ENCODE measurements around the gene CNTLN.
"Not testable (repeated sequence)": the region's sequence is repeated elsewhere in the genome, so short reads cannot be mapped to it uniquely, and the experiment has no call there.

CNTLN gene

GRCh38 chr9:17401858-17402257 is 267.0 kb downstream of the CNTLN start:
- DNase-seq (ENCODE audit: low read depth) = no peak

- no peak for DNase-seq (ENCODE audit: low read depth)
Measured at GRCh38 chr9:17402309-17402708, 267.5 kb downstream of the CNTLN start.

DNA sequence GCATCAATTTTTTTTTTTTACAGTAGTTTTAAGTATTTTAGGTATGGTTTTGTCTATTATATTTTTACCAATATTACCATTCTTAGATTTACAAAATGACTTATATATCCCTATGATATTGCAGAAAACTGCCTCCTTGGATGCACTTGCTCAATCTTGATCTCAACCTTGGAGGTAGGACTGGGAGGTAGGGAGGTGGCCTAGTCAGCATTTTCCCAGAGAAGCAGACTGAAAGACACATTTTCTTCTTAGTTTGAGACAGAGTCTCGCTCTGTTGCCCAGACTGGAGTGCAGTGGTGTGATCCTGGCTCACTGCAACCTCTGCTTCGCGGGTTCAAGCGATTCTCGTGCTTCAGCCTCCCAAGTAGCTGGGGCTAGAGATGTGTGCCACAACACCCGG is 268.7 kb downstream of the CNTLN start:
- DNase-seq (ENCODE audit: low read depth) = no peak

GRCh38 chr9:17414986-17415385 is 280.1 kb downstream of the CNTLN start:
- no peak for DNase-seq (ENCODE audit: low read depth)

DNA sequence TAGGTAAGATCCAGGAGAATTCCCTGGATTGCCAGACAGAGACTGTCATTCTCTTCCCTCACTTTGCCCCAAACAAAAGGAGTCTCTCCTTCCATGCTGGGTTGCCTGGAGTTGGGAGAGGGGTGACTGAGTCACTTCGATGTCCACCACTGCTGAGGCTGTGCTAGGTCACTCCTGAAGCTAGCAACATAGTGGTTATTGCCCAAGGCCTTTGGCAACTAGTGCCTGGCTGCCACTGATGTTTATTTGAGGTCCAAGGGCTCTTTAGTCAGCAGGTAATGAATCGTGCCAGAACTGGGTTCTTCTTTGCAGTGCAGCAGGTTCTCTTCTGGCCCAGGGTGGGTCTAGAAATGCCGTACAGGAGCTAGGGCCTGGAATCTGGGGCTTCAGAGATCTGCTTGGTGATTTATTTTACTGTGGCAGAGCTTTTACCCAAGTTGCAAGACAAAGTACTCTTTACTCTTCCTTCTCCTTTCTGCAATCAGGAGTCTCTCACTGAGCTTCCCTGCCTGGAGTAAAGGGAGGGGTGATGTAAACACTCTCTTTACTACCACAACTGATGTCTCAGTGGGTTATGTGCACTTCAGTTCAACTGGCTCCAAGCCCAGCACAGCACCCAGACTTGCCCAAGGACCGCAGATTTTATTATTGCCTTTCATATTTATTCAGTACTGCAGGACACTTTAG is 288.3 kb downstream of the CNTLN start:
- no peak for DNase-seq (ENCODE audit: low read depth)

DNA sequence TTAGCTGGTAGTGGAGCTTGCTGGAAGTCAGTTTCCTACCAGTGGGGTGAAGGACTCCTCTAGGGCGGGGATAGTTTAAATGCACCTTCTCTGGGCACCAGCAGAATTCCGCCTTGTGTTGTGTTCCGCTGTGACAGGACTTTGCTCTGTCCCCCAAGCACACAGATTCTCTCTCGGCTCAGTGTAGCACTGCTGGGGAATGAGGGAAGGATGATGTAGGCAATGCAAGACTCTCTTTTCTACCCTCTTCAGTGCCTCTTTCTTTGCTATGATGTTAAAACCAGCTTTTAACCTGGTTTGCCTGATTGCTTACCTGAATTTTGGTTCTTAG is 288.8 kb downstream of the CNTLN start:
- no peak for DNase-seq (ENCODE audit: low read depth)

DNA sequence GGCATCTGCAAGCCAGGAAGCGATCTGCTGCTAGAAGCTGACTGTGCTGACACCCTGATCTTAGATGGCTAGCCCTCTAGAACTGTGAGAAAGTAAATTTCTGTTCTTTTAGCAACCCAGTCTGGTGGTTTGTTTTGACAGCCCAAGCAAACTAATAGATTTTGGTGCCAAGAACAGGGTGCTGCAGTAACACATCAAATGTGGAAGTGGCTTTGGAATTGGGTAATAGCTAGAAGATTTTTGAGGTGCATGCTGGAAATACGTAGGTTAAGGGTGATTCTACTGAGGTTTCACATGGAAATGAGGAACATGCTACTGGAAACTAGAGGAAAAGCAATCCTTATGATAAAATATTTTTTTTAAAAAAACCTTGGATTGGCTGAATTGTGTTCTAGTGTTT is 290.5 kb downstream of the CNTLN start:
- no peak for DNase-seq (ENCODE audit: low read depth)

DNA sequence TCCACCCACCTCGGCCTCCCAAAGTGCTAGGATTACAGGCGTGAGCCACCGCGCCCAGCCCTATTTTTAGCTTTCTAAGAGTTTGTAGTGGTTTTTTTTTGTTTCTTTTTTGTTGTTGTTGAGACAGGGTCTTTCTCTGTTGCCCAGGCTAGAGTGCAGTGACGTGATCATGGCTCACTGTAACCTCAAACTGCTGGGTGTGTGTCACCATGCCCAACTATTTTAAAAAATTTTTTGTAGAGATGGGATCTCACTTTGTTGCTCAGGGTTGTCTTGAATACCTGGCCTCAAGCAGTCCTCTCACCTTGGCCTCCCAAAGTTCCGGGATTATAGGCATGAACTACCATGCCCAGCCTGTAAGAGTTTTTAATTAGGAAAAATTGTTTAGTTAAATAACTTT is 298.7 kb downstream of the CNTLN start:
- no peak for DNase-seq (ENCODE audit: low read depth)

- DNase-seq (ENCODE audit: low read depth) = no peak
Measured at GRCh38 chr9:17436854-17437253, 302.0 kb downstream of the CNTLN start.

GRCh38 chr9:17437813-17438212 is 303.0 kb downstream of the CNTLN start:
- DNase-seq (ENCODE audit: low read depth) = no peak

- not testable (repeated sequence) for DNase-seq (ENCODE audit: low read depth)
Measured at GRCh38 chr9:17445126-17445525, 310.3 kb downstream of the CNTLN start.

DNA sequence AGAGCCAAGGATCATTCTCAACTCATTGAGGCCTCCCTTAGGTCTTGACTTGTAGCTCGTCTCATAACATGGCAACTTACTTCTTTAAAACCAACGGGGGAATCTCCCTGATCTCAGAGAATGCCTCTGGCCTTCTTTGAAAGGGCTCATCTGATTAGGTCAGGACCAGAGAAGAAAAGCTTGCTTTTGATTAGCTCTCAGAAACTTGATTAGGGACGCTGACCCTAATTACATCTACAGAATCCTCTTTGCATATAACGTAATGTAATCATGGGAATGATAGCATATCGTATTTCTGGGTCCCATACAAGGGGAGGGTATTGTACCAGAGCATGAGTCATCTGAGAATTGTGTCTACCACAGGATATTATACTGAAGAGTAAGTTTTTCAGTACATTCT is 318.9 kb downstream of the CNTLN start:
- no peak for DNase-seq (ENCODE audit: low read depth)

DNA sequence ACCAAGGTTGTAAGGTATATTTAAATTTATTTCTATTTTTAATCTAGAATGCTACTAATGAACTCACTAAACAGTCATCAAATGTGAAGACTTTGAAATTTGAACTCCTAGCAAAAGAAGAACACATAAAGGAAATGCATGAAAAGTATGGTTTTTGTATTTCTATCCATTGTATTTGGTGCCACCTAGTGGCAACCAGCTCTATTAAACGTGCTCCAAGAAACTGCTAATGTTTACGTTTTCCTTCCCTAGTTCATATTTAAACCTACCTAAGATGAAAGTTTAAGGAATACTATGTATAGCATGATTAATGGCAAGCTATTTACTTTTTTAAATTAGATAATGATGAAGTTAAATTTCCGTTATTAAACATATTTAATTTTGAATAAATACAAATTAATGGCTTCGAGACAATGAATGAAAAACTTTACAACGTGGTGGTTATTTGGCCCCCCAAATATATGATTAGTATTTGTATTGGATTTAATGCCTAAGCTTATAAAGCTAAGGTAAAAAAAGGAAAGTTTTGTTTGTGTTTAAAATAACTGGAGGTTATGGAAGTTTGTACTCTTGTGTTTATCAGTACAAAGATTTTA is 328.1 kb downstream of the CNTLN start:
- DNase-seq (ENCODE audit: low read depth) = no peak

DNA sequence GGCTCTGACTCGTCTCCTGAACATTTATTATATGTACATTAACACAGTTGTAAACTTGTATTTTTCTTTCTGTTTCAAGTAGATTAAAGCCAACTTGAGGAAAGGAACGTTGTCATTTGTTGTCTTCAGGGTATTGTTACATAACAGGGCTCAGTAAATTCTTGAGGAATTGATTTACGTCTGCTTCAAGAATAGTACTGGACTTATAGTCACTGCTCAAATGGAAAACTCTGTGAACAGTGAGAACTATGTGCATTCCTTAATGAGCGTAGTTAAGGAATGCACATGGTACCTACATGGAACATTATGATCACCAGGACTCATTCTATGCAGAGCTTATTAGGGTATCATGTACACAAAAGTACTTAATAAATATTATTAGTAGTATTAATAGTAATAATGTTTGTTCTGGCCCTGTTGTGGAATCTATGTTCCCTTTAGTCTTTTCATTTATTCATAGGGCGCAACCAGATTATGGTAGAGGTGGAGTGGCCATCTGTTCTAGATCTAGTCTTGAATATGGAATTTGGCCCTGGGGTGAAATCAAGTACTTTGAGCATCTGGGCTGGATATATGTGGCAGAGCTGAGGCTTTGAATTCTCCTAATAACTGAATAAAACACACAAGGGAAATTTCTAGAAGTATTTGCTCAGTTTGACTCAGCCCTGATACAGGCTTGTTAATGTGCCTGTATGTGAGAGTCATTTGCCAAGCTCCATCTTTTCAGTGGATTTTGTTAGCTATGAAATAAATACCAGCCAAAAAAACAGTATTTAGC is 335.4 kb downstream of the CNTLN start:
- DNase-seq (ENCODE audit: low read depth) = no peak

GRCh38 chr9:17472126-17472525 is 337.3 kb downstream of the CNTLN start:
- DNase-seq (ENCODE audit: low read depth) = no peak

DNA sequence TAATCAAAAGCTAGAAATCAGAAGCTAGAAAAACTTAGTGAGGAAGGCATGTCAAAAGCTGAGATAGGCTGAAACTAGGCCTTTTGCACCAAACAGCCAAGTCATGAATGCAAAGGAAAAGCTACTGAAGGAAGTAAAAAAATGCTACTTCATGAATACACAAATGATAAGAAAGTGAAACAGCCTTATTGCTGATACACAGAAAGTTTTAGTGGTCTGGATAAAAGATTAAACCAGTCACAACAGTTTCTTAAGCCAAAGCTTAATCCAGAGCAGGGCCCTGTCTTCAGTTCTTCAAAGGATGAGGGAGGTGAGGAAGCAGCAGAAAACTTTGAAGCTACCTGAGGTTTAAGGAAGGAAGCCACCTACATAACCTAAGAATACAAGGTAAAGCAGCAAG is 341.6 kb downstream of the CNTLN start:
- no peak for DNase-seq (ENCODE audit: low read depth)

DNA sequence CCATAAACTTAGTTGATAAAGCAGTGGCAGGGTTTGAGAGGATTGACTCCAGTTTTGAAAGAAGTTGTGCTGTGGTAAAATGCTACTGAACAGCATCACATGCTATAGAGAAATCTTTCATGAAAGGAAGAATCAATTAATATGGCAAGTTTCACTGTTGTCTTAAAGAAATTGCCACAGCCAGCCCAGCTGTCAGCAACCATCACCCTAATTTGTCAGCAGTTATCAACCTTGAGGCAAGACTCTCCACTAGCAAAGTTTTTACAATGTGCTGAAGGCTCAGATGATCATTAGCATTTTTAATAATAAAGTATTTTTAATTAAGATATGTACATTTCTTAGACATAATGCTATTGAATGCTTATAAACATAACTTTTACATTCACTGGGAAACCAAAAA is 343.0 kb downstream of the CNTLN start:
- no peak for DNase-seq (ENCODE audit: low read depth)

DNA sequence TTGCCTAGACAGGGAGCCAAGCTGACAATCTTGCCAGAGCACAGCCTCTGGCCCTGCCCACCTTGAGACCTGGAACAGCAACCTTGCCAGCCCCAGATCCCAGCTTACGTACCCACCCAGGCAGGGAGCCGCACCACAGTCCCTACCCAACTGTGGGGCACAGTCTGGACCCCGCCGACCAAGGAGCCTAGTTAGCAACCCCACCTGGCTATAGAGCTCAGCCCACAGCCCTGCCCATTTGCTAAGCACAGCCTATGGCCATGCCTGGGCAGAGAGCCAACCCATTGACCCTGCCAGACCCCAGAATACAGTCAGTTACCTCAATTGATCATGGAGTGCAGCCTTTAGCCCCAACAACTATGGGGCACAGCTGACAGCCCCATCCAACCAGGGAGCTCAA is 346.1 kb downstream of the CNTLN start:
- DNase-seq (ENCODE audit: low read depth) = no peak

DNA sequence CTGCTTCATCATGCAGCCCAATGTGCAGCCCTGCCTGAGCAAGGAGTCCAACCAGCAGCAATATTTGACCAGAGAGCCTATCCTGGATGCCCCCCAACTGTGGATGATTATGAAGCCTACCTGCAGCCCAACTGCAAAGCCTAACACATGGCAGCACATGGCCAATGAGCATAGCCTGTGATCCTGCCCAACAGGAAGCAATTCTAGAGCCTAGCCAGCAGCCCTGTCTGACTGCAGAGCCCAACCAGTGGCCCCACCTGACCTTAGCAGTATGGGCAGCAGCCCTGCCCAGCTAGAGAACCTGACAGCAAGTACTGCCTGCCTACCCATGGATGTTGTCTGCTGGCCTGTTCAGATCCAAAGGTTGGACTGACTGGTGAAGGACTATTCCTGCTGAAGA is 346.7 kb downstream of the CNTLN start:
- no peak for DNase-seq (ENCODE audit: low read depth)

DNA sequence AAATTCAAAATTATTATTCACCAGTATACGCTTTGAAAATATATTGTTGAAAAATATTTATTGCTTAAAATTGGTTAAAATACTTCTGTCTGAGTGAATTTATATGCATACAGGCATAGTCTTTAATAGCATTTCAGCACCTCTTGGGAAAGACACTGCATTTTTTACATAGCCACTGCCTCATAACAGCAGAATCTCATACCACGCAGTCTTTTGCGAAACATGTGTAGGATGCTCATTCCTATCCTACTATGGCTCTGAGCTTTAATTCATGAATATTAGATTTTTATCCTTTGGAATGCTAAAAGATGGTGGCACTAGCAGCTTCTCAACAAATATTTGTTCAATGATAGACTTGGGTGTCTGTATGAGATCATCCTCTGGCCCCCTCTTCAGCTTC is 350.1 kb downstream of the CNTLN start:
- no peak for DNase-seq (ENCODE audit: low read depth)

- no peak for DNase-seq (ENCODE audit: low read depth)
Measured at GRCh38 chr9:17486396-17486795, 351.6 kb downstream of the CNTLN start.

DNA sequence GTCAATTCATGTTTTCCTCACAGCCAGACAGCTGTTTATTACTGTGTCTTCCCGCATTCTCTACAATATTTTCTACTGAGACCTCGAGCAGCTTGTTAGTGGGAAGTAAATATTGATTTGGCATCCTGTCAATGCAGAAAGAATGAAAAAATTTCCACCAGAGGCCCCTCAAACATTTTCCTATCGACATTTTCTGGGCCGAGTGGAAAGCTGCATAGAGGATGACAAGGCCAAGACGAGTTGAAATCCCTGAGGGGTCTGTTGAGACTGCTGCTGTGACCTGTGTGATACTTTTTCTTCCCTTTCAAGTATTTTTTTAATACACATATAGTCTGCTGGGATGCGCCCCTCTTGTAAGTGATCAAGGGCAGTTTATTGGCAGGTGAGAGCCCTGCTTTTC is 352.6 kb downstream of the CNTLN start:
- DNase-seq (ENCODE audit: low read depth) = no peak

- DNase-seq (ENCODE audit: low read depth) = no peak
Measured at GRCh38 chr9:17488662-17489061, 353.8 kb downstream of the CNTLN start.

DNA sequence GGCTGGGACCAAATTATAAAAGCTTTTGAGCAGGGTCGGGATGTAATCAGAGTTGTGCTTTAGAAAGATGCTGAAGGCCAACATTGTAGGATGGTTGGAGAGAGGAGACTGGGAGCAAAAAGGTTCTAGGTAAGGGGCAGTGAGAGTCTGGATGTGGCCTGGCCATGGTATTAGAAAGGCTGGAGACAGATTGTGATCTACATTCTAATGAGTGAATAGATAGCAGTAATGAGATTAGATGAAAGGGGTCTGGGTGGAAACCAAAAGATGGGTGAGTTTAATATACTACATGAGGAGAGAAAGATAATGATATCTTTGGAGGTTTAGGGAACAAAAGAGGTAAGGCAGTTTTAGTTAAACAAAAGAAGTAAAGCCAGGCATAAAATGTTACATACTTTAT is 355.3 kb downstream of the CNTLN start:
- no peak for DNase-seq (ENCODE audit: low read depth)
